GM12873 (cell line): Measurements from ENCODE around the gene TLE4.

ENCODE experiments used
- CTCF ChIP-seq: IDR thresholded peaks from 2 replicates; pipeline ENCODE4 v1.5.1; 2012; ENCODE audit warnings: low read depth, mild to moderate bottlenecking, moderate library complexity, low read length, control low read depth; ENCODE audit not compliant: insufficient read depth; ENCODE audit errors: missing control alignments

The TLE4 gene

GRCh38 chr9:79667817-79668436 is 96.2 kb downstream of the TLE4 start:
- no peak for TF ChIP-seq CTCF

- TF ChIP-seq CTCF: no peak
Measured at GRCh38 chr9:79668956-79669355, 97.2 kb downstream of the TLE4 start.

- no peak for TF ChIP-seq CTCF
Measured at GRCh38 chr9:79670269-79670961, 98.7 kb downstream of the TLE4 start.

GRCh38 chr9:79671558-79671957 is 99.8 kb downstream of the TLE4 start:
- TF ChIP-seq CTCF: no peak

- no peak for TF ChIP-seq CTCF
Measured at GRCh38 chr9:79672236-79672635, 100.5 kb downstream of the TLE4 start.

GRCh38 chr9:79672891-79673290 is 101.1 kb downstream of the TLE4 start:
- TF ChIP-seq CTCF: no peak

GRCh38 chr9:79673614-79674013 is 101.8 kb downstream of the TLE4 start:
- no peak for TF ChIP-seq CTCF
